ENCODE data around the gene PNCK.

Gene PNCK

GRCh38 chrX:153635788-153636668, 37.6 kb downstream of the PNCK start:
- TF ChIP-seq TCF4 (CRISPR knock-in tag; IDR thresholded peaks at IDR 0.05; ENCODE audit: borderline replicate concordance) (no peak), PATZ1 (CRISPR knock-in tag; IDR thresholded peaks at IDR 0.05; ENCODE audit: borderline replicate concordance) (no peak), ARNTL (CRISPR knock-in tag; IDR thresholded peaks at IDR 0.05; ENCODE audit: borderline replicate concordance, low read depth) (no peak), CSDC2 (CRISPR knock-in tag; IDR thresholded peaks at IDR 0.05) (no peak), BACH2 (CRISPR knock-in tag; IDR thresholded peaks at IDR 0.05; ENCODE audit: borderline replicate concordance) (no peak), GLIS3 (CRISPR knock-in tag; IDR thresholded peaks at IDR 0.05) (no peak), ZNF565 (CRISPR knock-in tag; conservative IDR thresholded peaks at IDR 0.05; ENCODE audit: low read depth) (no peak), RARB (CRISPR knock-in tag; IDR thresholded peaks at IDR 0.05) (no peak), POU6F1 (CRISPR knock-in tag; IDR thresholded peaks at IDR 0.05; ENCODE audit: borderline replicate concordance, low read depth) (no peak), ISL1 (CRISPR knock-in tag; IDR thresholded peaks at IDR 0.05) (no peak), ESRRG (CRISPR knock-in tag; IDR thresholded peaks at IDR 0.05) (no peak), TSHZ2 (CRISPR knock-in tag; IDR thresholded peaks at IDR 0.05) (no peak), PPARA (CRISPR knock-in tag; IDR thresholded peaks at IDR 0.05; ENCODE audit: borderline replicate concordance) (no peak), SNAI2 (CRISPR knock-in tag; IDR thresholded peaks at IDR 0.05) (no peak), OSR1 (CRISPR knock-in tag; IDR thresholded peaks at IDR 0.05) (no peak), ZNF8 (CRISPR knock-in tag; IDR thresholded peaks at IDR 0.05) (no peak)
- peak; percentile 89 for ATAC-seq

- ATAC-seq: no peak
- TF ChIP-seq CREB5 (CRISPR knock-in tag; IDR thresholded peaks at IDR 0.05; ENCODE audit: low read depth) (no peak), GLIS3 (CRISPR knock-in tag; IDR thresholded peaks at IDR 0.05) (no peak), ZFP3 (CRISPR knock-in tag; IDR thresholded peaks at IDR 0.05) (no peak), TSHZ2 (CRISPR knock-in tag; IDR thresholded peaks at IDR 0.05) (no peak)
Measured at GRCh38 chrX:153635388-153635787, 38.2 kb downstream of the PNCK start.

- no peak for ATAC-seq
- TF ChIP-seq OSR1 (CRISPR knock-in tag; IDR thresholded peaks at IDR 0.05): no peak
- no peak for TF ChIP-seq BACH2 (CRISPR knock-in tag; IDR thresholded peaks at IDR 0.05; ENCODE audit: borderline replicate concordance)
- TF ChIP-seq TCF4 (CRISPR knock-in tag; IDR thresholded peaks at IDR 0.05; ENCODE audit: borderline replicate concordance): no peak
- TF ChIP-seq ZNF8 (CRISPR knock-in tag; IDR thresholded peaks at IDR 0.05): no peak
- no peak for TF ChIP-seq POU6F1 (CRISPR knock-in tag; IDR thresholded peaks at IDR 0.05; ENCODE audit: borderline replicate concordance, low read depth)
- no peak for TF ChIP-seq PATZ1 (CRISPR knock-in tag; IDR thresholded peaks at IDR 0.05; ENCODE audit: borderline replicate concordance)
Measured at GRCh38 chrX:153634832-153635231, 38.8 kb downstream of the PNCK start.
